Pancreas (tissue), 10 donors: Measurements from ENCODE around the gene JADE2. TPM values are rescaled to one million over a fixed set of nuclear protein-coding genes. Genes with fewer than 3 reads are reported as not detected.

ENCODE experiments used
- ATAC-seq, 4 donors: fragments of 200-7000 bp; cut with Tn5 transposase; one replicate each; pipeline versions ENCODE4 v1.8.0 to v1.9.1; 2020; ENCODE audit warnings: mild to moderate bottlenecking in 4 of 4, moderate library complexity in 4 of 4
- DNase-seq, 6 donors: peaks; one replicate each; pipeline ENCODE4 v3.0.0-alpha.2; 2020
- FAIRE-seq: peaks from 2 replicates; lab custom pipeline; 2012; peaks lifted over from hg19 to GRCh38; lab: Jason Lieb, UNC
- H3K27ac ChIP-seq, 4 donors: fragments of 200-600 bp; sonication (generic); 1 replicate in 3 of 4; 2 replicates in 1 of 4; pipeline versions ENCODE4 v1.5.0 to v1.8.0; 2020
- H3K27me3 ChIP-seq, 4 donors: fragments of 200-600 bp; one replicate each; pipeline ENCODE4 v1.8.0; 2021
- H3K36me3 ChIP-seq, 3 donors: fragments of 200-600 bp; sonication (generic) in 1 of 3; one replicate each; pipeline versions ENCODE4 v1.5.0 to v1.8.0; 2020 to 2021
- H3K4me1 ChIP-seq, 3 donors: fragments of 200-600 bp; one replicate each; pipeline ENCODE4 v1.8.0; 2021
- H3K4me3 ChIP-seq, 4 donors: fragments of 200-600 bp; sonication (generic) in 2 of 4; one replicate each; pipeline versions ENCODE4 v1.5.0 to v1.8.0; 2020 to 2021
- H3K9me3 ChIP-seq, 4 donors: fragments of 200-600 bp; one replicate each; pipeline ENCODE4 v1.8.0; 2021
- WGBS, 2 donors: extraction: QIAGEN DNeasy Blood & Tissue Kit; methylation state at CpG; one replicate each; pipeline ENCODE4 v1.1.7; 2013; 5-methylcytosine and 5-hydroxymethylcytosine counted together
- intact Hi-C, 3 donors: fragments of 100-400 bp; cut with DNase I; formaldehyde crosslinking; loops; one replicate each; pipeline versions ENCODE4 v1.11.1 to v1.14.2; 2022
- polyA plus RNA-seq, 2 donors: library from polyadenylated mRNA; stranded (reverse); fragments of 200-250 nt; gene quantifications; one replicate each; pipeline ENCODE4 v1.2.3, GENCODE V29; 2013
- total RNA-seq, 6 donors: library from RNA; stranded (reverse); fragmentation: NEBNext Ultra II Directional in 4 of 6; extraction: Animal tissue kit (Norgen Biotek cat#: 25700) in 4 of 6; gene quantifications; one replicate each; pipeline versions ENCODE4 v1.2.1 to v1.2.4, GENCODE V29; 2021 to 2023
- TF ChIP-seq, protein P1 (sequence below), 4 donors: fragments of 200-600 bp; sonication (generic) in 3 of 4; IDR thresholded peaks; one replicate each; pipeline versions ENCODE4 v1.5.0 to v1.8.0; 2021; ENCODE audit warnings: antibody characterized with exemption in 4 of 4
- donor health status: healthy with polysubstance abuse.
- donor health status: DM: no; HTN: no; CAD: no; lungs with moderate emphysema.
- donor health status: DM: no; HTN: no; CAD: no.
- donor health status: control.
- donor health status: control.
- donor health status: Bipolar disorder and iron deficiency.
- donor health status: DM: yes; HTN: yes; CAD: no.
- donor health status: DM: no; HTN: no; CAD: no.
- donor health status: DM: no; HTN: no; CAD: no.
- donor health status: DM: yes; HTN: yes; CAD: no.

The JADE2 gene
- total and polyA plus RNA-seq, 8 donors: 9.6 to 42.7 (median 26.6) TPM

DNA sequence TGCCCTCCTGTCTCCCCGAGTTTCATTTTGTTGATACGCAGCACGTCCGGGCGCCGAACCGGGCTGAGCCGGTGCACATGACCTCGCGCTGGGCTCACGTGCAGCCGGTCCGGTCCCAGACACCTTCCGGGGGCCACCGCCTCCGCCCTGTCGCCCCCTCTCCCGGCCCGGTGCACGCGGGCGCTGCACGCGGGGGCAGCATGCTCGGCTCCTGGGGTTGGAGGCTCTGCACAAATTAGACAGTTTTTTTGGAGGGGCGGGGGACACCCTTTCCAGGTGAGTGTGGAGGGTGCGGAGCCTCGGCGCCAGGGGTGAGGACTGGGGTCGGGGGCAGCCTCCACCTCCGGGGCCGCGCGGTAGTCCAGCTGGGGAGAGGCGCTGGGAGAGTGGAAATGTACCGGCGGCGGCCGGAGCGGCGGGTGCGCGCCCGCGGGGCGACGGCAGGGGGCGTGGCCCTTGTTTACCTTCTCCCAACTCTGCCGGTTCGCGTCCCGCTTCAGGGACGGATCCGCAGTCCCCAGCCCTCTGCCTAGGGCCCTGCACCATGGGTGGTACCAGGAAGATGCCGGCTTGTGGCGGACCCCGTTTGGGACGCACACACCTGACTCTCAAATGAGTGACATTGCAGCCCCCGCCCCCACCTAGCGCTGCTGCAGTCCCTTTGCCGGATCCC is 1.1 kb downstream of the JADE2 start:
- peaks cover 34 to 60% (median 51%) of the 10 kb centered on the region in 3 donors for H3K4me1 ChIP-seq

DNA sequence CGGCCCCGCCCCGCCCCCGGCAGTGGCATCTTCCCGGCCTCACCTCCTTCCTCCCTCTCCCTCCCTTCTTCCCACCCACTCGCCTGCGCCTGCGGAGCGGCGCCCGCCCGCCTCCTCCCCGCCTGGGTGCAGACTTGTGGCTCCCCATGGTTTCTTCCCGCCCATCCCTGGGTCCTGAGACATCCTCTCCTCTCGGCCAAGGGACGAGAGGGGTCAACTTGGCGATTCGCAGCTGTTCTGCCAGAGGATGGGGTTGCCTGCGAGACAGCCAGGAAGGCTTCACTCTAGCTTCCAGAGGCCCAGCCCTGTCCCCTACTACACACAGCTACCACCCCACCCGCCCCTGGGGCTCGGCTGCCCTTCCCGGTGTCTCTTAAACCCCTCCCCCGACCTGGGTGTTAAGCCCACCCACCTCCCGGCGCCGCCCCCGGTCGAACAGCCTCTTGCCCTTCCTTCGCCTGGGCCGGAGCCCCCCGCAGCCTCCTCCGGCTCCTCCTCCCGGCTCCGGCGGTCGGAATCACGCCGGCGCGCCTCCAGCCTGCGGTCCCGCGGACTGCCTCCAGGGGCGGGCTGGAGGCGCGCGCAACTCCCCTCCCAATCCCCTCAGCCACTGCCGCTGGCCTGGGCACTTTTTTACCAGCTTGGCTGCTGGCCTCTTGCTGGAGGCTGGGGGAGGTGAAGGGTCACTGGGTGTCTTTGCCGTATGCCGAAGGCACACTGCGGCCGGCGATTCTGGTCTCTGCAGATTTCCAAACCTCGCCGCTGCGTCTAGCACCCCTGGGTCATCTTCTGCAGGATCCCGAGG is 1.9 kb downstream of the JADE2 start:
- DNase-seq: peak; percentile 72 to 92 (median 84)
- peak; percentile 52 to 73 (median 63) for ATAC-seq
- no peak for FAIRE-seq
- WGBS, 2 donors: 2% methylated on average over 56 to 57 of the region's 57 CpGs
- Histone ChIP-seq H3K4me1 (peaks cover 33 to 60% (median 51%) of the 10 kb centered on the region in 3 donors), H3K27ac (peak overlapping the region; percentile 97 to 99 (median 98)), H3K36me3 (no peaks in the 10 kb centered on the region), H3K27me3 (no peaks in the 10 kb centered on the region), H3K4me3 (peak overlapping the region; percentile 73 to 93 (median 82)), H3K9me3 (no peaks in the 10 kb centered on the region)
- TF ChIP-seq, protein P1, sequence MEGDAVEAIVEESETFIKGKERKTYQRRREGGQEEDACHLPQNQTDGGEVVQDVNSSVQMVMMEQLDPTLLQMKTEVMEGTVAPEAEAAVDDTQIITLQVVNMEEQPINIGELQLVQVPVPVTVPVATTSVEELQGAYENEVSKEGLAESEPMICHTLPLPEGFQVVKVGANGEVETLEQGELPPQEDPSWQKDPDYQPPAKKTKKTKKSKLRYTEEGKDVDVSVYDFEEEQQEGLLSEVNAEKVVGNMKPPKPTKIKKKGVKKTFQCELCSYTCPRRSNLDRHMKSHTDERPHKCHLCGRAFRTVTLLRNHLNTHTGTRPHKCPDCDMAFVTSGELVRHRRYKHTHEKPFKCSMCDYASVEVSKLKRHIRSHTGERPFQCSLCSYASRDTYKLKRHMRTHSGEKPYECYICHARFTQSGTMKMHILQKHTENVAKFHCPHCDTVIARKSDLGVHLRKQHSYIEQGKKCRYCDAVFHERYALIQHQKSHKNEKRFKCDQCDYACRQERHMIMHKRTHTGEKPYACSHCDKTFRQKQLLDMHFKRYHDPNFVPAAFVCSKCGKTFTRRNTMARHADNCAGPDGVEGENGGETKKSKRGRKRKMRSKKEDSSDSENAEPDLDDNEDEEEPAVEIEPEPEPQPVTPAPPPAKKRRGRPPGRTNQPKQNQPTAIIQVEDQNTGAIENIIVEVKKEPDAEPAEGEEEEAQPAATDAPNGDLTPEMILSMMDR (IDR thresholded peaks at IDR 0.05): peak; percentile 59 to 81 (median 78)
- intact Hi-C loops: loop anchor here in 2 of 3 donors (5.0 kb wide), 1 partner anchor 115 kb away; the partner anchor contains the start of gene CDKN2AIPNL (in 2 of the 2)

More for the DNA sequence above, 1.1 kb downstream of the JADE2 start:
- Histone ChIP-seq H3K36me3 (no peaks in the 10 kb centered on the region), H3K4me3 (peak overlapping the region; percentile 73 to 93 (median 82)), H3K27me3 (no peaks in the 10 kb centered on the region), H3K9me3 (no peaks in the 10 kb centered on the region), H3K27ac (peak overlapping the region; percentile 97 to 99 (median 98))
- TF ChIP-seq, protein P1 (IDR thresholded peaks at IDR 0.05): peak in 2 of 4 donors; percentile 39 to 50
- ATAC-seq (peak; percentile 39 to 57 (median 48)), FAIRE-seq (no peak), DNase-seq (peak; percentile 75 to 92 (median 84))
- intact Hi-C loops: loop anchor here in 2 of 3 donors (5.0 kb wide), 1 partner anchor 114 kb away; the partner anchor contains the start of gene CDKN2AIPNL (in 2 of the 2)
- WGBS, 2 donors: 1% methylated on average over 26 to 61 of the region's 61 CpGs

DNA sequence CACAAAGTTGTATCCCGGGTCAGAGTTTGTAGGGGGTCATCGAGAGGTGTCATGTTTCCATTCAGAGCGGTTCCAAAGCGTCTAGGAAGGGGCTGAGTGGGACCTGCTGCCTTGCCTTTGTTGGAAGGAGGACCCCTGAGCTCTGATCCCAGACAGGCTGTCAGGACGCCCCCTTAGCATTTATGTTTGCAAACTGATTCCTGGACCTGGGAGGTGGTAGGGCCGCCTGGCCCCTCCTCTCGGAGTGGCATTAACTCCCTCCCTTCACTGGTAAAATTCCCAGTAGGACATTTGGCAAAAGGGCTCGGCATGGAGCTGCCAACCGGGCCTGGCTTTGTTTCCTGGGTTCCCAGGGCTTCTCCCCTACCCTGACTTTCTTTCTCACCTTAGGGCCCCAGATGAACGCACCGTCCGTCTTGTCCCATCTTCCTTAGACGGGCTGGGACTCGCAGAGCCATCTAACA is 2.5 kb downstream of the JADE2 start:
- WGBS, 2 donors: 10 to 13% methylated on average over 14 of the region's 14 CpGs
- no peaks in the 10 kb centered on the region for H3K9me3 ChIP-seq
- intact Hi-C loops: loop anchor here in 2 of 3 donors (5.0 kb wide), 1 partner anchor 116 kb away; the partner anchor contains the start of gene CDKN2AIPNL (in 2 of the 2)

DNA sequence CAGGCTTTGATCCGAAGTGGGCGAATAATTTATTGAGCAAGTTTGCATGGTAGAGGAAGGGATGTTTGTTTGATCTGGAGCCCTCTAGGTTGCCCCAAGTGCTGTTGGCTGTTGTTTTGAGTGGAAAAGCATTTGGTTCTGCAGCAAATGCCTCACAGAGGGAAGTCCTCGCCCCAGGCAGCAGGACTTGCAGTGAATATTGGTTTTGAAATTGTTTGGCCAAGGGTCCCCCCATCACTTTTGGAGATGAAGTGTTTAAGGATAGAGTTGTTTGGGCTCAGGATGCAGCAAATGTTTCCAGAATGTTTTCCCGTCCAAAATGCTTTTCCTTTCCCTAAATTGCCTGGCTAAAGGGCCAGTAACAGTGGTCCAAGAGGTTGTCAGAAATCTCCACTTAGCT is 3.1 kb downstream of the JADE2 start:
- H3K27me3 ChIP-seq: no peaks in the 10 kb centered on the region
- DNase-seq (peak in 1 of 6 donors; percentile 3), ATAC-seq (no peak), FAIRE-seq (no peak)
- peak overlapping the region; percentile 97 to 99 (median 98) for H3K27ac ChIP-seq
- peaks cover 28 to 55% (median 52%) of the 10 kb centered on the region in 3 donors for H3K4me1 ChIP-seq
- H3K36me3 ChIP-seq: no peaks in the 10 kb centered on the region
- TF ChIP-seq, protein P1 (IDR thresholded peaks at IDR 0.05): no peak
- intact Hi-C loops: loop anchor here in 2 of 3 donors (5.0 kb wide), 1 partner anchor 116 kb away; the partner anchor contains the start of gene CDKN2AIPNL (in 2 of the 2)
- WGBS, 2 donors: 55 to 59% methylated on average over 4 of the region's 4 CpGs
- no peaks in the 10 kb centered on the region for H3K9me3 ChIP-seq
- H3K4me3 ChIP-seq: peak overlapping the region in 1 of 4 donors; percentile 93

More for the DNA sequence above, 2.5 kb downstream of the JADE2 start:
- Histone ChIP-seq H3K36me3 (no peaks in the 10 kb centered on the region), H3K27me3 (no peaks in the 10 kb centered on the region), H3K4me1 (peaks cover 28 to 56% (median 52%) of the 10 kb centered on the region in 3 donors), H3K27ac (peak overlapping the region; percentile 97 to 99 (median 98)), H3K4me3 (peak overlapping the region; percentile 73 to 93 (median 82))
- FAIRE-seq (no peak), ATAC-seq (no peak), DNase-seq (peak in 3 of 6 donors; percentile 49 to 52 (median 51))
- TF ChIP-seq, protein P1 (IDR thresholded peaks at IDR 0.05): no peak
